ENCODE measurements around the gene EGR4.
"Not testable (repeated sequence)": the region's sequence is repeated elsewhere in the genome, so short reads cannot be mapped to it uniquely, and the experiment has no call there.

Gene EGR4

GRCh38 chr2:73267008-73267407, 26.3 kb downstream of the EGR4 start:
- intact Hi-C loops (cut with DNase I) = no loop called here

GRCh38 chr2:73266061-73266901, 27.1 kb downstream of the EGR4 start:
- intact Hi-C loops (cut with DNase I) = no loop called here
- peak in 2 of 42 donors; percentile 28 to 55 for DNase-seq

More at GRCh38 chr2:73267008-73267407, 26.3 kb downstream of the EGR4 start:
- DNase-seq = no peak

- peak in 5 of 42 donors; percentile 30 to 50 (median 39) for DNase-seq
- intact Hi-C loops (cut with DNase I) = no loop called here
Measured at GRCh38 chr2:73265298-73266060, 27.9 kb downstream of the EGR4 start.

- no peak for DNase-seq
Measured at GRCh38 chr2:73264783-73265182, 28.6 kb downstream of the EGR4 start.

GRCh38 chr2:73264332-73264606, 29.1 kb downstream of the EGR4 start:
- intact Hi-C loops (cut with DNase I) = no loop called here
- DNase-seq = no peak

More at GRCh38 chr2:73264783-73265182, 28.6 kb downstream of the EGR4 start:
- intact Hi-C loops (cut with DNase I) = no loop called here

- intact Hi-C loops (cut with DNase I) = no loop called here
- no peak for DNase-seq
Measured at GRCh38 chr2:73263540-73264331, 29.6 kb downstream of the EGR4 start.

- DNase-seq; intact Hi-C loops (cut with DNase I): not testable (repeated sequence)
Measured at GRCh38 chr2:73262691-73263429, 30.5 kb downstream of the EGR4 start.

GRCh38 chr2:73262108-73262651, 31.2 kb downstream of the EGR4 start:
- intact Hi-C loops (cut with DNase I) = no loop called here
- no peak for DNase-seq

GRCh38 chr2:73260338-73260984, 32.9 kb downstream of the EGR4 start:
- intact Hi-C loops (cut with DNase I) = no loop called here
- peak in 26 of 42 donors; percentile 23 to 70 (median 50) for DNase-seq

- intact Hi-C loops (cut with DNase I) = no loop called here
Measured at GRCh38 chr2:73259704-73260337, 33.5 kb downstream of the EGR4 start.

GRCh38 chr2:73259276-73259675, 34.1 kb downstream of the EGR4 start:
- DNase-seq = no peak
- intact Hi-C loops (cut with DNase I) = no loop called here

More at GRCh38 chr2:73259704-73260337, 33.5 kb downstream of the EGR4 start:
- no peak for DNase-seq

- intact Hi-C loops (cut with DNase I) = no loop called here
- no peak for DNase-seq
Measured at GRCh38 chr2:73258913-73259215, 34.5 kb downstream of the EGR4 start.

GRCh38 chr2:73258186-73258912, 35.0 kb downstream of the EGR4 start:
- intact Hi-C loops (cut with DNase I) = no loop called here
- no peak for DNase-seq

- intact Hi-C loops (cut with DNase I) = no loop called here
- DNase-seq = peak in 2 of 42 donors; percentile 26 to 29
Measured at GRCh38 chr2:73257425-73258125, 35.8 kb downstream of the EGR4 start.

- DNase-seq = no peak
Measured at GRCh38 chr2:73257021-73257420, 36.3 kb downstream of the EGR4 start.

GRCh38 chr2:73256618-73256922, 36.8 kb downstream of the EGR4 start:
- intact Hi-C loops (cut with DNase I) = no loop called here
- DNase-seq = no peak

More at GRCh38 chr2:73257021-73257420, 36.3 kb downstream of the EGR4 start:
- intact Hi-C loops (cut with DNase I) = no loop called here
